Activated CD8-positive, alpha-beta memory T cell treated with anti-CD3 and anti-CD28 coated beads, Interleukin-2, amount 10 ng/mL, durations not matched to agents 7 days and 5 days (primary cell): Measurements from ENCODE around the gene CT47A1. TPM values are rescaled to one million over a fixed set of nuclear protein-coding genes. Genes with fewer than 3 reads are reported as not detected.
"Not testable (repeated sequence)": the region's sequence is repeated elsewhere in the genome, so short reads cannot be mapped to it uniquely, and the experiment has no call there.

Experiments
- ATAC-seq: fragments of 150-1000 bp; cut with Tn5 transposase; one replicate; pipeline ENCODE4 v1.10.0; 2021; ENCODE audit warnings: moderate library complexity
- CTCF ChIA-PET: fragments of 350-600 bp; sonication (Branson Sonifier 250); formaldehyde crosslinking; loops from one replicate; lab custom pipeline; 2021; ENCODE audit warnings: antibody characterized with exemption; lab: Charles Lee
- DNase-seq: peaks from one replicate; pipeline ENCODE4 v3.0.0-alpha.2; 2020
- H3K27ac Mint-ChIP-seq: one replicate; pipeline ENCODE4 v1.8.0; 2021; ENCODE audit warnings: mild to moderate bottlenecking, mixed read lengths
- H3K27me3 Mint-ChIP-seq: one replicate; pipeline ENCODE4 v1.8.0; 2021; ENCODE audit warnings: mixed read lengths
- H3K36me3 Mint-ChIP-seq: one replicate; pipeline ENCODE4 v1.8.0; 2021; ENCODE audit warnings: mild to moderate bottlenecking, mixed read lengths
- H3K4me1 Mint-ChIP-seq: one replicate; pipeline ENCODE4 v1.8.0; 2021; ENCODE audit warnings: mixed read lengths
- H3K4me3 Mint-ChIP-seq: one replicate; pipeline ENCODE4 v1.8.0; 2021; ENCODE audit warnings: mild to moderate bottlenecking, moderate library complexity, mixed read lengths
- H3K9me3 Mint-ChIP-seq: one replicate; pipeline ENCODE4 v1.8.0; 2022; ENCODE audit warnings: low read depth, mixed read lengths
- total RNA-seq, 2 experiments: library from RNA; stranded (reverse); gene quantifications; one replicate each; pipeline ENCODE4 v1.2.3, GENCODE V29; 2021

The CT47A1 gene
- total RNA-seq = not detected

DNA sequence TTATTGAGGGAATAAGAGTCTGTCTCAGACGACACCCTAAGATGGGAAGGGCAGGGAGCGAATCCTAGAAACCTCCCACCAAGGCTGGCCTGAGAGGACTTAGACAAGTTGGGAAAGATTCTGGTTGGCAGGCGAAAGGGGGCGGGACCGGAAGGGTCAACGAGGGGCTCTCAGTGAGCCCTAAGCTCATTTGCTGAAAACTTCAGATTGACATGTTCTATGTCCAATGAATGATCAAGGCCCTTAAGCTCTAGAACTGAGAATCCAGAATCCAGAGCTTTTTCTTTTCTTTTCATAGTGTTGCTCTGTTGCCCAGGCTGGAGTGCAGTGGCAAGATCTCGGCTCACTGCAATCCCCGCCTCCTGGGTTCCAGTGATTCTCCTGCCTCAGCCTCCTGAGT is at the start of gene CT47A1:
TSS of gene CT47A1 (minus strand) at position 101 of the 400 bp plus-strand sequence. CDS start 231 bp downstream, outside the sequence.
- H3K27ac Mint-ChIP-seq, H3K4me3 Mint-ChIP-seq, CTCF ChIA-PET, ATAC-seq, H3K9me3 Mint-ChIP-seq, H3K4me1 Mint-ChIP-seq, DNase-seq, H3K27me3 Mint-ChIP-seq, H3K36me3 Mint-ChIP-seq: not testable (repeated sequence)

DNA sequence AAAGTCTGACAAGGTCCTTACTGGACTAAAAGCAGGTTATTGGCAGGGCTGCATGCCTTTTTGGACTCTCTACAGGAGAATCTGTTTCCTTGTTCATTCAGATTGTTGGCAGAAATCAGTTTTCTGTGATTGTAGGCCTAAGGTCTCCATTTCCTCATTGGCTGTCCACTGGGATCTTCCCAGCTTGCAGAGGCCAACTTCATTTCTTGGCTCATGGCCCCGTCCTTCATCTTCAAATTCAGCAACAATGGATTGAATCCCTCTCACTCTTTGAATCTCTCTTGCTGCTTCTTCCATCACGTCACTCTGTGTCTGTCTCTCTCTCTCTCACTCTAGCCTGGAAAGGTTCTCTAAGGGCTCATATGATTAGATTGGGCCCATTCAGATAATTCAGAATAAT is 47.0 kb upstream of the CT47A1 start:
- no peaks in the 10 kb centered on the region for H3K27me3 Mint-ChIP-seq
- H3K9me3 Mint-ChIP-seq = no peaks in the 10 kb centered on the region
- no peak for DNase-seq
- no peaks in the 10 kb centered on the region for H3K4me1 Mint-ChIP-seq
- ATAC-seq = no peak
- no peaks in the 10 kb centered on the region for H3K36me3 Mint-ChIP-seq
- CTCF ChIA-PET = no interaction called here
- H3K4me3 Mint-ChIP-seq = no peak overlapping the region
- H3K27ac Mint-ChIP-seq = no peak overlapping the region

DNA sequence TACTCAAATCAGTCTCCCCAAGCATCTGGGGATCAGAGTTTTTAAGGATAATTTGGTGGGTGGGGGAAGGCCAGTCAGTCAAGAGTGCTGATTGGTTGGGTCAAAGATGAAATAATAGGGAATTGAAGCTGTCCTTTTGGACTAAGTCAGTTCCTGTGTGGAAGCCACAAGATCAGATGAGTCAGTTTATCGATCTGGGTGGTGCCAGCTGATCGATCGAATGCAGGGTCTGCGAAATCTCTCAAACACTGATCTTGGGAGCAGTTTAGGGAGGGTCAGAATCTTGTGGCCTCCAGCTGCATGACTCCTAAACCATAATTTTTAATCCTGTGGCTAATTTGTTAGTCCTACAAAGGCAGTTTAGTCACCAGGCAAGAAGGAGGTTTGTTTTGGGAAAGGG is 44.5 kb upstream of the CT47A1 start:
- CTCF ChIA-PET = no interaction called here
- DNase-seq (no peak), ATAC-seq (no peak)
- H3K27ac Mint-ChIP-seq = no peak overlapping the region
- no peak overlapping the region for H3K4me3 Mint-ChIP-seq
- H3K27me3 Mint-ChIP-seq = no peaks in the 10 kb centered on the region
- no peaks in the 10 kb centered on the region for H3K9me3 Mint-ChIP-seq
- H3K4me1 Mint-ChIP-seq = no peaks in the 10 kb centered on the region
- H3K36me3 Mint-ChIP-seq = no peaks in the 10 kb centered on the region

DNA sequence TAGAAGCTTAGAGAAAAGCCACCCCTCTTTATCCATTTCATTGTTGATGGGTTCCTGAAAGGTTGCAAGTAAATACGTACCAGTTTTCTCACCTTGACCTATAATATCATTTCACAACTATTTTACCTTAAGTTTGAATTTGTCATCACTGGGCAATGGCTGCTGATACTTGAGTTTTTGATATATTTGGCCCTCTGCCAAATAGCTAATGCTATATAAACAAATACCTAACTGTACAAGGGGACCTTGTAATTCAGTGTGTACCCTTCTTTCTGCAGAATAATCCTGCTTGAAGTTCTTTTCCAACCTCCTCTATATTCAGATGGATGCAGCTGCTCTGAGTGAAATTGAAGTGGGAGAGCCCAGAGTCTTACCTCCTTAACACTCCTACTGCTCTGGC is 42.9 kb upstream of the CT47A1 start:
- Mint-ChIP-seq H3K9me3 (no peaks in the 10 kb centered on the region), H3K36me3 (no peaks in the 10 kb centered on the region), H3K27ac (no peak overlapping the region), H3K27me3 (no peaks in the 10 kb centered on the region), H3K4me3 (no peak overlapping the region), H3K4me1 (no peaks in the 10 kb centered on the region)
- DNase-seq = no peak
- ATAC-seq = no peak
- CTCF ChIA-PET = no interaction called here

DNA sequence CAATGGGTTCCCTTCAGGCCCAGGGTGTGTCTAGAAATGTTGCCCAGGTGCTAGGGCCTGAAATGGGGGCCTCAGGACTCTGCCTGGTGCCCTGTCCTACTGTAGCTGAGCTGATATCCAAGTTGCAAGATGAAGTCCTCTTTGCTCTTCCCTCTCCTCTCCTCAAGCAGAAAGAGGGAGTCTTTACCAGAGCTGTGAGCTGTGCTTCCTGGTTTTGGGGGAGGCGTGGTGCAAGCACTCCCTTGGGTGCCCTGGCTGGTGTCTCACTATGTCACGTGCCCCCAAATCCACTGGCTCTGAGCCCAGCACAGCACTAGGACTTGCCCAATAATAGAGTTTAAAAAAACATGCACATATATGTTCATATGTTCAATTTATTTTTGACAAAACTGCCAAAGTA is 29.3 kb upstream of the CT47A1 start:
- DNase-seq = no peak
- Mint-ChIP-seq H3K4me1 (no peaks in the 10 kb centered on the region), H3K36me3 (no peaks in the 10 kb centered on the region), H3K9me3 (no peaks in the 10 kb centered on the region), H3K27ac (no peak overlapping the region), H3K4me3 (no peak overlapping the region), H3K27me3 (no peaks in the 10 kb centered on the region)
- ATAC-seq = no peak
- CTCF ChIA-PET = no interaction called here

DNA sequence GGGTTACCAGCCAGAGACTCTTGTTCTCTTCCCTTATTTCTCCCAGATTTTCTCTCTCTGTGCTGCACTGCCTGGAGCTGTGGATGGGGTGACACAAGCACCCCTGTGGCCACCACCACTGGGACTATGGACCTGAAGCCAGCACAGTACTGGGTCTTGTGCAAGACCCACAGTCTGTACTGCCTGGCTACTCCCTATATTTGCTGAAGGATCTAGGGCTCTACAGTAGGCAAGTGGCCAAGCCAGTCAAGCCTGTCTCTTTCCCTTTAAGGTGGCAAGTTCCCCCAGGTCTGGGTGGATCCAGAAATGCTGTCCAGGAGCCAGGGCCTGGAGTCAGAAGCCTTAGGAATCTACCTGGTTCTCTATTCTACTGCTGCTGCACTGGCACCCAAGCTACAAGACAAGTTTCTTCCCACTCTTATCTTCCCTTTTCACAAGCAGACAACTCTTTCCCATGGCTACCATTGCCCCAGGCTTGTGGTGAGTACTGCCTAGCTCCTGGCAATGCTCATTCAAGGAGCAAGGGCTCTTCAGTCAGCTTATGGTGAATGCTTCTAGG is 28.4 kb upstream of the CT47A1 start:
- no peaks in the 10 kb centered on the region for H3K9me3 Mint-ChIP-seq
- H3K4me3 Mint-ChIP-seq = no peak overlapping the region
- no peak overlapping the region for H3K27ac Mint-ChIP-seq
- CTCF ChIA-PET = no interaction called here
- H3K27me3 Mint-ChIP-seq = no peaks in the 10 kb centered on the region
- no peaks in the 10 kb centered on the region for H3K36me3 Mint-ChIP-seq
- H3K4me1 Mint-ChIP-seq = no peaks in the 10 kb centered on the region
- no peak for DNase-seq
- ATAC-seq = no peak

DNA sequence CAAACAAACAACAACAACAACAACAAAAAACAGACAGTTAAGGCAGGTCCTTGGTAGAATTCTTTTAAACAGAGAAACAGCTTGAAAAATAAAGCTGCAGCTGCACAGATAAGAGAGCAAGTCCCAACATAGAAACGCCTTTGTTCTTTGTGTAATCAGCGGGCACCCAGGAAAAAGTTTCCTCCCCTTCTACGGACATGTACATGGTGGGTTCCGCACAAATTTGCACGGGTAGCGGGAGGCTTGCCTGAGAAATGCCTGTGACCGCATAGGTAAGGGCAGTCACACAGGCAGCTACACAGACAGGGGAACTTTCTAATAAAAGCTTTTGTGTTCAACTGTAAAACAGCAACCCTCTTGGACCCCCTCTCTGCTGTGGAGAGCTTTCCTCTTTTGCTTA is 25.7 kb upstream of the CT47A1 start:
- H3K4me3 Mint-ChIP-seq = no peak overlapping the region
- CTCF ChIA-PET = no interaction called here

DNA sequence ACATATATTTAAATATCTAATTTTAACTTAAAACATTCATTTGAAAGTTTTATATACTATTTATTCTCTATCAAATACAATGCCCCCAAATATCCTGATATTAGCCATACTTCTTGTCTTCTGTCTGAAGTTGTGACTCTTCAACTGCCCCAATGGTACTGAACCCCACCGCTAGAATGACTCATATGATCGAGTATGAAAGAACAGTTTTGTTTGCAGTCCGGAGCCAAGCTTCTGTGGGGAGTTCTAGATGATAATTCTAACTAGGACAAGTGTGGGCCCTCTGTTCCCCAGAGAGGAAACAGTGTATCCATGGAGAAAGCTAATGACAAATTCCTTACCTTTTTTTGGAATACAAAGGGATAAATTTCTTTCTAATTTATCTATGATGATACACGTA is 24.7 kb upstream of the CT47A1 start:
- H3K27ac Mint-ChIP-seq = no peak overlapping the region
- H3K27me3 Mint-ChIP-seq = peaks cover 2% of the 10 kb centered on the region
- no peaks in the 10 kb centered on the region for H3K4me1 Mint-ChIP-seq
- no peak for DNase-seq
- no peaks in the 10 kb centered on the region for H3K36me3 Mint-ChIP-seq
- ATAC-seq = no peak
- CTCF ChIA-PET = no interaction called here
- H3K9me3 Mint-ChIP-seq = no peaks in the 10 kb centered on the region
- no peak overlapping the region for H3K4me3 Mint-ChIP-seq

More for the DNA sequence above, 25.7 kb upstream of the CT47A1 start:
- H3K4me1 Mint-ChIP-seq = no peaks in the 10 kb centered on the region
- no peaks in the 10 kb centered on the region for H3K36me3 Mint-ChIP-seq
- no peaks in the 10 kb centered on the region for H3K9me3 Mint-ChIP-seq
- peaks cover 2% of the 10 kb centered on the region for H3K27me3 Mint-ChIP-seq
- DNase-seq (no peak), ATAC-seq (no peak)
- H3K27ac Mint-ChIP-seq = no peak overlapping the region

DNA sequence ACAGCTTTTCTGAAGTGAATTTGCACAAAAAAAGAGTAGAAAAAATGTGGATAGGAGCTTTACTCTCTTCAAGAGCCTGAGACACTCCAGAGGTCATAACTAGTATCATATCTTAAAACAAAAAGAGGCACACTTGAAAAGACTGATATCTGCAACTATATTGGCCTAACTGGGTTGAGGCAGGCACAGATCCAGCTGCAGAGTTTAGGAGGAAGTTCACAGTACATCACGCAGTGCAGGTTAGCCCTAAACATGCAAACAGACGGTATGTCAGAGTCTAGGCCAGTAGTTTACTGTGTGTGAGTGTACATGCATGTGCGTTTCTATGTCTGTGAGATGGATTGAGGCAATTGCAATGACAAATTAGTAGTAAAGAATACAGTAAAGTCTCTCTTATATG is 24.2 kb upstream of the CT47A1 start:
- no peak for ATAC-seq
- no peak overlapping the region for H3K4me3 Mint-ChIP-seq
- no peak for DNase-seq
- H3K27ac Mint-ChIP-seq = no peak overlapping the region
- H3K4me1 Mint-ChIP-seq = no peaks in the 10 kb centered on the region
- no peaks in the 10 kb centered on the region for H3K36me3 Mint-ChIP-seq
- CTCF ChIA-PET = no interaction called here
- no peaks in the 10 kb centered on the region for H3K9me3 Mint-ChIP-seq
- H3K27me3 Mint-ChIP-seq = peaks cover 2% of the 10 kb centered on the region

DNA sequence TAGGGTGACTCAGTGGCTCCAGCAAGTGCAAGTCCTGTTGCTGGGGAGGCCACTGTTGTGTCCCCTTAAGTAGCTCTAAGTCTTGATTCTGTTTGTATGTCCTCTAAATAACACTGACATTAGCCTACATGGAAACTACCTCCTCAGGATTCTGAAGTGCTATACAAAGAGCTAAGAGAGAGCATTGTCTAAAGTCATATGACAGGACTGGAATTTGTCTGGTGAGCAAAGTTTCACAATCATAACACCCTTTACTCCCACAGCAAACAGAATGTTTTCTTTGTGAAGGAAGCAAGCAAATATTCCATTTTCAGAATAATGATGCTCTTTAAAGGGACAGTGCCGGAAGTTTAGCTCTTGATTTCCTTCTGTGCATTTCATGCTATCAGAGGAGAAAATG is 23.4 kb upstream of the CT47A1 start:
- no peaks in the 10 kb centered on the region for H3K36me3 Mint-ChIP-seq
- H3K27me3 Mint-ChIP-seq = peaks cover 2% of the 10 kb centered on the region
- no peaks in the 10 kb centered on the region for H3K9me3 Mint-ChIP-seq
- no peak overlapping the region for H3K27ac Mint-ChIP-seq
- no peaks in the 10 kb centered on the region for H3K4me1 Mint-ChIP-seq
- H3K4me3 Mint-ChIP-seq = no peak overlapping the region
- ATAC-seq (no peak), DNase-seq (no peak)
- CTCF ChIA-PET = no interaction called here

DNA sequence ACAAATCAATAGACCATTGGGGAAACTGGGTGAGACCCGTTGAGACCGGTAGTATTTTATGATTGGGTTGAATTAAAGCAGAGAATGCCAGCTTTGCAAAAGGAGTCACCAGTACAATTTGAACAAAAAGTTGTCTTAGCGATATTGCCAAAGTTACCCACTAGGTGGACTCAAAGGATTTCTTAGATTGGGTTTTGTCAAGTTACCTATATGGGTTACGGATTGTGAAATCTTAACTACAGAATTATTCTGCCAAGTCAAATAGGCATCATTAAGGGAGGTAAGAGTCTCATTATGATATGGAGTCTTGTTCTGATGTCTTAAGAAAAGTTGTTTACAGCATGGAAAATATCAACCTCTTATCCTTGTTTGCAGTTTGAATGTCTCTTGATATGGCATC is 15.0 kb upstream of the CT47A1 start:
- no peak overlapping the region for H3K4me3 Mint-ChIP-seq
- DNase-seq (no peak), ATAC-seq (no peak)
- H3K27me3 Mint-ChIP-seq = no peaks in the 10 kb centered on the region
- H3K36me3 Mint-ChIP-seq = no peaks in the 10 kb centered on the region
- H3K4me1 Mint-ChIP-seq = no peaks in the 10 kb centered on the region
- CTCF ChIA-PET = no interaction called here
- H3K9me3 Mint-ChIP-seq = no peaks in the 10 kb centered on the region
- H3K27ac Mint-ChIP-seq = no peak overlapping the region

DNA sequence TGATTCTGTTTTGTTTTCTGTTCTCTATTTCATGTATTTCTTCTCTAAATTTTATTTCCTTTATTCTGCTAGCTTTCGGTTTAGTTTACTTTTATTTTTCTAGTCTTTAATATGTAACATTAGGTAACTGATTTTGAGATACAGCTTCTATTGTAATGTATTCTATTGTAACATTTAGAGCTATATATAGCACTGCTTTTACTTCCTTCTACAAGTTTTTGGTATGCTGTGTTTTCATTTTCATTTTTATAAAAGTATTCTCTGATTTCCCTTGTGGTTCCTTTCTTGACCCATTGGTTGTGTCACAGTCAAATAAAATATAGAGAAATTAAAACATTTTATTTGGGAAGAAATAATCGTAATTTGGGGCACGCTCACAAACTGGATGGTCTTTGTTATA is 13.9 kb upstream of the CT47A1 start:
- ATAC-seq = no peak
- no peaks in the 10 kb centered on the region for H3K36me3 Mint-ChIP-seq
- H3K9me3 Mint-ChIP-seq = no peaks in the 10 kb centered on the region
- H3K27me3 Mint-ChIP-seq = no peaks in the 10 kb centered on the region
- H3K27ac Mint-ChIP-seq = no peak overlapping the region
- H3K4me3 Mint-ChIP-seq = no peak overlapping the region
- no peak for DNase-seq
- no peaks in the 10 kb centered on the region for H3K4me1 Mint-ChIP-seq
- CTCF ChIA-PET = no interaction called here

DNA sequence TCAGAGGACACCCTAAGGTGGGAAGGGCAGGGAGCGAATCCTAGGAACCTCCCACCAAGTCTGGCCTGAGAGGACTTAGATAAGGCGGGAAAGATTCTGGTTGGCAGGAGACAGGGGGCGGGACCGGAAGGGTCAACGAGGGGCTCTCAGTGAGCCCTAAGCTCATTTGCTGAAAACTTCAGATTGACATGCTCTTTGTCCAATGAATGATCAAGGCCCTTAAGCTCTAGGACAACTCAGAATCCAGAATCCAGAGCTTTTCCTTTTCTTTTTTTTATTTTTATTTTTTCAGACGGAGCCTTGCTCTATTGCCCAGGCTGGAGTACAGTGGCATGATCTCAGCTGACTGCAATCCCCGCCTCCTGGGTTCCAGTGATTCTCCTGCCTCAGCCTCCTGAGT is 29.1 kb downstream of the CT47A1 start, which contains the start of gene CT47A7:
TSS of gene CT47A7 (minus strand) at position 101 of the 400 bp plus-strand sequence. CDS start 255 bp downstream, outside the sequence.
- H3K9me3 Mint-ChIP-seq, H3K4me1 Mint-ChIP-seq, DNase-seq, H3K36me3 Mint-ChIP-seq, H3K27ac Mint-ChIP-seq, ATAC-seq, CTCF ChIA-PET, H3K4me3 Mint-ChIP-seq, H3K27me3 Mint-ChIP-seq: not testable (repeated sequence)
